HG03575 (cell line): ENCODE measurements around the gene SOX6.

Experiments
- ATAC-seq: cut with Tn5 transposase; IDR thresholded peaks from one replicate; pipeline ENCODE4 v1.9.1; 2021; ENCODE audit not compliant: unreplicated experiment, insufficient number of reproducible peaks, low FRiP score; ENCODE audit errors: extremely low read depth

Gene SOX6

DNA sequence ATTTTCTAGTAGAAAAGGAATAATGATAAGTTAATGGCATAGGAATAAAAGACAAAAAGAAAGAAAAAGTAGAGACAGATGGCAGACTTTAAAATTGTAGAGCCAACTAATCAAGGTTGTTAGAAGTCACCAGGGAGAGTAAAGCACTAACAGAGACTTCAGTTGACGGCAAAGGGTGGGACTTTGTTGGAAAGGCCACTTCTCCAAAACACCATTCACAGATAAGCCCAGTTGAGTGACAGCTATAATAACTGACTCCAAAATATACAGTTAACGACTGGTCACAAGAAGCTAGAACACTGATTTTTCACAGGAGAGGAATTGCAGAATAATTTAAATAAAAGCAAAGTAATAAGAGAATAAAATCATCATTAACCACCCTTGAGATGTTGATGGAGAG, 16.0 kb upstream of the SOX6 start:
- no peak for ATAC-seq

DNA sequence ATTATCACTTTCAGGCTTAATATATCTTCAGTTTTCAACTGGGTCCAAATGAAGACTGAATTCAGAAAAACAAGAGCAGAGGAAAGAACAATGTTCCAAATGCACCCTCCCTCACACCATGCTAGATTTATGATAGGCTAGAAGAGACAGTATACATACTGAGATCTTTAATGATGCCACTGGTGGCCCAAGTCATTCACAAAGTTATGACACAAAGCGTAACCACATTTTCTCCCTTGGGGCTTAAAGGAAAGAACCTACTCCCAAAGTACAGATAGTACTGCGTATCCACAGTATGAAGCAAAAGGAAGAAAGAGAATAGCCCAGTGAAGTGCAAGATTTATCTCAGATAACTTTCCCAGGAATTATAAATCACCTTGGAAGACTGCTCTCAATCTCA, 10.9 kb upstream of the SOX6 start:
- no peak for ATAC-seq

DNA sequence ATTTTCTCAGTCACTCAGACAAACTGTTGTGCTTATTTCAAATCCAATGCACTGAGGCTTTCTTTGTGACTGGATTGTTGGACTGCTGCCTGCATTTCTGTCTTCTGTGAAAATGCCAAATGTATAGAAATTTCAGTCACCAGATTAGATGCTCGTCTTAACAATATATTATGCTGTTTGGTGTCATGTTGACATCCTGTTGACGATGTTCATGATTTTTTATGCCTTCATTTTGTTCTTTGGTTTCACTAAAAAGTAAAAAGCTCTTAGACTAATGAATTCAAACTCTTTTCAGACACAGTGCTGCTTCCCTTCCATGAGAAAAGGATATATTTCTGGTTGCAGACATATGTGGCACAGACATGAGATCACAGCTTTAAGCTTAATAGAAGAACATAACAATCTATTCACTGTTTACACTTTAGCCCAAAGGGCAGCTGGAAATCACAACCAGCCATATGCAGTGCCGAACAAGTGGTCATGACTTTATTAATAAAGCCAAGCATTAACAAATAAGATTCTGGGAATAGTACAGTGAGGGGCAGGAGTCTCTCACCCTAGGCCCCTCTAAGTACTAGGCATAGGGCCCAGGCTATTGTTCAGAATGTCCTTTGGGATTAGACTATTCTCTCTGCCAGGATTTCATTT, 9.4 kb upstream of the SOX6 start:
- ATAC-seq = no peak

DNA sequence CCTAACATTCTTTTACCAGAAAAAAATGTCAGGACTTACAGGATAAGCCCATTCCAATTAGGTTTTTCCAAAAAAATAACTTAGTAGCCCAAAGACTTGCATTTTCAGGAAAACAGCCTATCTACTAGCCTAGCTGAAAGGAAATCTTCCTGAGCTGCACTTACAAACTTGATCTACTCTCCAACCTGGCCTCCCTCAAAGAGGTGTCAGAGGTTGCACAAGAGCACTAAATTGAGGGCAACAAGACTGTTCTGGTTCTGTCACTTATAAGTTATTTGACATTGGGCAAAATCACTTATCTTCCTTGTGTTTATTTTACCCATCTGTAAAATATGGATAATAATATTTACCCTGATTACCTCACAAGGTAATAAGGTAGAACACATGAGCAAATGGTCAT, 7.9 kb upstream of the SOX6 start:
- ATAC-seq = no peak

DNA sequence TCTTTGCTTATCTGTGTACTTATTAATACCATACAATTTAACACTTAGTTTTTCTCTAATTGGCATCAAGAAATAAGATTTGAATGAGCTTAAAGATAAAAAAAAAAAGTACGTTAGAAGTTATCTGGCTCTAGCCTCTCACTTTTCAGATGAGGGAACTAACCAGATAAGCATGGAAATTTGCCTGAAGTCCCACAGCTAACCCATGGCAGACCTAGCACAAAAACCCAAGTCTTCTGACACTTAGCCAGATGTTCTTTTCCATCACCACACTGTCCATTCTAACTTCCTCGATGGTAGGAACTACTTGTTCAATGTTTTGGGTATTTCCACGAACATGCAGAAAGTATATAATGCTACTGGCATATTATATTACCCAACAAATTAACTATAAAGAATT, 7.4 kb upstream of the SOX6 start:
- no peak for ATAC-seq

DNA sequence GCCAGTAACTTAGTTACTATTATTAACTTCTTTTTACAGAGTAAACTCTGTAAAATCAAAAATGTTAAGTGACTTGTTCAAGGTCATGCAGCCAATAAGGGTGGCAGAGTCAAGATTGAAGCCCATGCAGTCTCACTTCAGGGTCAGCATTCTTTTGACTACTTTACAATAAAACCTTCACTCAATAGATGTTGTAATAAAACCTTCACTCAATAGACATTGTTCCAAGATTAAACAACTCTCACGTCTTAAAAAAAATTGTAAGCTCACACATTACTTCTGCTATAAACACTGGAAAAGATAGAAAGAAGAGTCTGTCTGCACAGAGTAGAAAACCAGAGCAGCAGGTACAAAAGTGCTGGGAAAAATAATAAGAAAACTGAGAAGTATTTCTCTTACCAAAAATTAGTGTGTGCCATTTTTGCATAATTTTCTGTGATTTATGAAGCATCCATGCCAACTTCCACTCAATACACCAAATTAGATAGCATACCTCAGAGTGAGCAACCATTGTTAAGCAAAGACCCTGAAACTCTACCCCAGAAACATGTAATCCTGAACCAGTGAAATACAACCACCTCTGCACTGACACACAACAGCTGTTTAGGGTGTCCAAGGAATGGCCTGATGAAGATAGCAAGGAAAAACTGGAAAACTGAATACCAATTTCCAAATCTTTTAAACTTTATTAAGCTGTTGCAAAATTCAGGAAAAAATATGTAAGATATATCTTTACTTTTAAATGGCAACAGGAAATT, 4.9 kb upstream of the SOX6 start:
- ATAC-seq = no peak

DNA sequence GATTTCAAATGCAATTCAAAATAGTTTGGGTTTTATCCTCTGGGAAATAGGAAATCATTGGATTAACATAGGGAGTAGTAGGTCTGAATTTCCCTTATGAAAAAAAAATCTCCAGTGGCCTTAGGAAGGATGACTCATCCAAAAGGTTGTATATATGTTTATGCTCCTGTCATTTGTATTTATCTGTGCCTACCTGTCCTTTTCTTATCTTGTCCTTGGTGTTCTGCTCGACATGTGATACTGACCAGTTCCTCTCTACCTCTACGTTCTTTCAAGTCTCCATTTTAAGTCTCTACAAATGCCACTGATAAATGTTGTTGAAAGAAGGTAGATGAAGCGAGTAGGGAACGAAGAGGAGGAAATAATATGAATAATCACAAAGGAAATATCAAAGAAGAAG, 3.0 kb upstream of the SOX6 start:
- no peak for ATAC-seq

DNA sequence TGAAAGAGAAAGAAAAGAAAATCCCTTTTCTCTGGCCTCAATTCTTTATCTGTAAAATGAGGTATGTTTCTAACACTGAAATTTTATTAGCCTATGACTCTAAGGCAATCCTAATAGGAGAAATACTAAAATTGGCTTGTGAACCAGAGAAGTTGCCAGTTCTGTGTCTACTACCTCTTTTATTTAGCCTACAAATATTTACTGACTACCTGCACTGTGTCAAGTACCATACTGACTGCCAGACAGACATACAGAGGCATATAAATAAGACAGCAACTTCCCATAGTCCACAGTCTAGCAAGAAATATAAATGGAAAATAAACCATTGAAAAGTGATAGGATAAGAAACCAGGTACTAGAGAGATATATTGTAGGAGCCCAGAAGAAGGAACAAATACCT, 2.4 kb upstream of the SOX6 start:
- no peak for ATAC-seq

DNA sequence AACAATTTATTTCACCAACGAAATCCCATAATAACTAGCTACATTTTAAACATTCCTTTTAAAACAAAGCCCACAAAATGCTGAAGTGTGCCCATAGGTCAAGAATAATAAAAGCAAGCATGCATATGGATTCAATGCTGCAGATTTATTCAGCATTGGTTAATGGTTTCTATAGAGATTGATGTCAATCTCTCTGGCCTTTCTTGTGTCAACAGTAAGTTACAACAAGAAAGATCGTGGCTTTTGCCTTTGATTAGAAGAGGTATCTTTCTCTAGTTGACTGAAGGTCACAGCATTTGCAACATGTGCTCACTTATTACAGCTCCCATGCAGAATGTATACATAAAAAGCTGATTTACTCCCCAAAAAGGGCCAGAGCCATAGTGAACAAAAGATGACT, 1.4 kb upstream of the SOX6 start:
- ATAC-seq = no peak

DNA sequence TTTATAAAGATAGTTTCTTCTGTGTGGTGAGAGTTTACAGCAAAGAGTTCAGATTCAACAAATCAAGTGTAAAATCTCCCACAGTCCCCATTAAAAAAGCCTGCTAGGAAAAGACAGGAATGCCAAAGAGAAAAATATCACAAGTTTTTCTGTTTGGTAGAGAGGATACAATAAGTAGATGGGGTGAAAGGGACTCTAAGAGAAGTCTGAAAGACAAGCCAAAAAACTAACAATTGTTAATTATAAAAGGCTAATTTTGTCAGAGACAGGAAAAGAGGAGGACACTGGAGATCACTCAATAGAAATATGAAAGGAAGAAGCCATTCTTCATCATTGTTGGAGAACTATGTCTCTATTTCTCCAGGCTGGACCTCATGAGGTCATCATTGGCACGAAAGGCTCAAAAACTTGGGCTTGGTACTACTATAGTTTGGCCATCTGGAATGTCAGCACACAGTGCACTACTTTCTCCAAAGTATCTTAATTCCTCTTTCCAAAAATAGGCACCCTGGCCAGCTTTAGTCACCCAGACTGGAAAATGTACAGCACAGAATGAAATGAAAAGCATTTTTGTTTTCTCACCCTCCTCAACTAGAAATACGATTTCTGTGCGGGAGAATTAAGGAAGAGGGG, 531 bp upstream of the SOX6 start:
- no peak for ATAC-seq

DNA sequence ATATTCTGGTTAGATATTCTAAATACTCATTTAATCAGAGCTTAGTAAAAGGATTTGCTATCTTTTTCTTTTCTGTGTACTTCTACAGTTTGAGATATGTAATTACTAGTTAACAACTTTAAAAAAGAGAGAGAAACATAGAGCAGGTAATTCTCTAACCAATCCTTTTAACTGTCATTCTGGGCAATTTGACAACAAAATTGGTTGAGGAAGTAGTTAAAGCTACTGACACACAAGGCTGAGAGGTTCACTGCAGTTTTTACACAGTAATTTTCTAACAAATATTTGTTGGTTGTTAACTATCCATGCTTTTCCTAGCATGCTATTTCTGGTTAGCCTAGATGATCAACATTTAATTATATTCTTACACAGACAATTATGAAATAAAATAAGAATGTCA, 3.6 kb downstream of the SOX6 start:
- no peak for ATAC-seq

DNA sequence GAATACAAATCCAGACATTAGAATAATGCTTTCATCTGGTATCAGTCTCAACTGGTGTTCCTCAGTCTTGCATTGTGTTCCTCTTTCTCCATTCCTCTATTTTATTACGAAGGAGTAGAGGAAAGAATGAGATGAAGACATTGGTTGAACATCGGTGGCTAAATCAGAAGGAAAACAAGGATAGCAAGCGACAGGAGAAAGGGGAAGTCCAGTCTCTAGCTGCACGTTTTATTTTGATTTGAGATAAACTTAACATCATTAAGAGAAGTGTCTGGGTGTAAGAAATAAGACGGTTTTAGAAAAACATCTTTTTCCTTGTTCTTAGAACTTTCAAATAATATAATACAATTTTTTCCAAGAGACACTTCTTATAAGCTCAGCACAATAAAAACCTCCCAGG, 6.2 kb downstream of the SOX6 start:
- no peak for ATAC-seq

DNA sequence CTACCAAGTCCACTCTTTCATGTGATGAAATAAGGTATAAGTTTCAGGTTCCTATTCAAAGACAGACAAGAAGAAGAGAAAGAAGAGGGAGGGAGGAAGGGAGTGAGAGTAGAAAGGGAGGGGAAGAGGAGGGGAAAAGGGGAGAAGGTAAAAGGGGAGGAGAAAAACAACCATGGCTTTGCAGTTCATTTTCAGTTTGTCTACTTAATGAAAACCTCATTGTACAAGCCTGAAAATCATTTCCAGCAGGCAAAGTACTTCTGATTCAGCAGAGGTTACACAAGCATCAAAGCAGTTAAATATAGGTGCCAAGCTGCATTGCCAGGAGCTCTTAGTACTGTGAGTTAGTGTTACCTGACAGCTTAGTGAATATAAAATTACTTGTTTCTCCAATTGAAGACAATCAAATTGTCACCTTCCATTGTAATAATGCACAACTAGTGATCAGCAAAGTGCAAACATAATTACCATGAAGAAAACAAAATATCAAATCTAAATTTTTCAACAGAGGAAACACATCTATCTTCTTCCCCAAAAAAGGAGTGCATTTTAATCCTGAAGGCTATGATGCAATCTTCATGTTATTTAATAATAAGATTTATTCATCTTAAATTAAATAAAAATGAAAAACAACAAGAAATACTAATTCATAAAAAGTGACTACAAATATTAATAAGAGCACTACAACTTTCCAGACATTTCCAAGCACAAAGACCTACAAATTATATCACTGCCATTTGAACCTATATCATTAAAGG, 8.2 kb downstream of the SOX6 start:
- no peak for ATAC-seq

DNA sequence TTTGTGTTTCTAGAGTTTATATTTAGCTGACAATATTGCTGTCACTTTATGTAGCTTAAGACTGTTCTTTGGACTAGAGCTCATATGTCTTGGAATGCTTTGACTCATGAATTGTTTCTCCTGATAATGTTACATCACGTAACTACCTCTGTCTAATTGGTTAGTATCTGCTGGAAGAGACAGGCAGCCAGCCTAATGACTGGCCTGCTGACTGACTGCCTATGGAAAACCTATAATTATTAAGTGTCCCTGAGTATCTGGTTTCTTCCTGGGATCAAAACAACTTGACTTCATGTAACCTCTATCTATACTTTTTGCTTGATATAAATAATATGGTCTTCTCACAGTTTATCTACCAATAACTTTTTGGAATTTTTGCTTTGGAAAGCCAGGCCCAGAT, 9.4 kb downstream of the SOX6 start:
- ATAC-seq = no peak

DNA sequence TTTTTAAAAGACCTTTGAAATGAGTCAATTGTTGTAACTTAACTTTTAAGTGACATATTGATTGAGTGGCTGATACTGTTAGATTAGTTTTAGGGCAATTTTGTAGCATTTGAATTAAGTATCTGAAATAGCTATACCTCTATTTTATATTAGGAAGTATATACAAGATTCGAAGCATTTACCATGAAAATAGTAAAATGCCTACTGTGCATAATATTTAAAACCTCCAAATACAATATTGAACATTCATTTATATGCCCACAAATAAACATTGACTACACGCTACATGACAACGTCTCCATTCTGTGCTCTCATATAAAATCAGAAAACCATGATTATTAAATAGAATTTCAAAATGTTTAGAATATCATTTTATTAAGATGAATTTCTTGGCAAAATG, 14.5 kb downstream of the SOX6 start:
- ATAC-seq = no peak

DNA sequence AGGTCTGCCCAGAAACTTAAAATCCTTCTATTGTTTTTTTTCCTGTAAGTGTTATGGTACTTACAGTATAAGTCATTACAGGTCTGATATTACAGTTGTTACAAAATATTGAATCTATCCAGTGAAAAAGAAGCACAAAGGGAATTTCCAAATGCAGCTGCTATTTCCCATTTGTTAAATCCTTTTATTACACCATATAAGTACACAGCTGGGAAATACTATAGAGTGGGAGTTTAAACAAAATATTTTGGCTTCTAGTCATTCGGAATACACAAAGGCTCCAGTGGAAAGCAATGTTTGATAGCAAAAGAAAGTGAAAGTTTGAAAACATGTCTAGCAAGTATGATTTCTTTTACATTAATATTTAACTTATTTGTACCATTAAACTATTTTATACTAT, 18.0 kb downstream of the SOX6 start:
- no peak for ATAC-seq

DNA sequence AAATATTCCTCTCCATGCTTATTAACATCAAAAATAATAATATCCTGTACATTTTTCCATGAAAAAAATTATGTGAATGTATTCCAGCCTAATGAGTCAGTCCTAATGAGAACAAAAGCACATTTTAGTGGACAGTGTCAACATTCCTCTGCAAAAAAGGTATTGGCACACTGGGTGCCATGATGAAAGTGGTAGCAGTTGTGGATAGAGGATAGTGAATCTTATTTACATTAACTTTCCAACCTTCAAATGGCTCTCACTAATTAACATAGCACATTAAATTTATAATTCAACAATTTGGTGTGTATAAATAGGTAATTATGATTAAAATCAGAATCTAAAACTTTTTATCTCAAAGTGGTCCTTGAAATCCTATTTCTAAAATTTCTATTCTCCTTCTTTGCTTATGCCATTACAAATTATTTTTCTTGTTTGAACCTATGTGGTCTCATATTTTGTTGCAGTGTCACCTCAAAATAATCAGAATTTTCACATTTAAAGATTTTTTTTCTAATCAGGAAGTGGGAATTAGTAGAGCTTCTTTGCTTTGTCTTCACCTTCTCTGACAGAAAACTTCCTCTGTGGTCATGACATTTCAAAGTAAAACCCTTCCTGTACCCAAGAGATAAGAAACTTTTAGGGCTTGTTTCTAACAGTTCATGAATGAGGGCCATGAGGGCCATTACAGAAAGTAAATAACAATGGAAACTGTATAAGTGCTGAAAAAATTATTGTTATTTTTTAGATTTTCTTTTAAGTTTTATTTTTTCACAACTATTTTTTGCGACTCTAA, 18.7 kb downstream of the SOX6 start:
- ATAC-seq = no peak

DNA sequence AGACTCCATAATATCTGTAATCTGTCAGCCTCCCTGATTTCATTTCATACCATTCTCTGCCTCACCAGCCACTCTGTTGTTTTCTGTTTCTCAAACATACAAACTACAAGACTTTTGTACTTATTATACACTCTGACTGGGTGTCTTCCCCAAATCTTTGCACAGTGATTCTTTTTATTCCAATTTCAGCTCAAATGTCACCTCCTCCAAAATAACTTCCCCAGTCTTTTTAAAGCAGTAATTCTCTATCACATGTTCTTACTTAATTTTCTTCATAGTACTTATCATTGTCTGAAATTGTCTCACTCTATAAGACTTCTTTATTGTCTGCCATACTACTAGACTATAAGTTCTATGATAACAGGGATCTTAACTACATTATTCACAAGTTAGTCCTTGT, 19.6 kb downstream of the SOX6 start:
- ATAC-seq = no peak

DNA sequence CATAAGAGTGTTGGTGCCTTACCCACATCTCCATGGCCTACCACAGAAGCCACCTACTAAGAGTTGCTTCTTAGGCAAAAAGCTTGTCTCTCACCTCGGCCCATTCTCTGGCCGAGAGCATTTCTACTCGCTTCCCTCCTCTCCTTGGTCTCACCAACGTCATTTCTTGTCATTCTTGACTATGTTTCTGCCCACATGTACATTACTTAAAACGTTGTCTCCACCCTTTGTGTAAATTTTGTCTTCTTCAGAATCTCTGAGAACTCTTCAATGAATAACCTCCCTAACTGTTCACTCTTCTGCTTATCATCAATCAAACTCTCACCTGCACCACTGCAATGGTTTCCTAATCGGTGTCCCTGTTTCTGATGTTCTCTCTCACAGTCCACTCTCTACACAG, 20.1 kb downstream of the SOX6 start:
- ATAC-seq = no peak
